Stimulated activated naive B cell treated with anti-CD40 and anti-IgM and Interleukin-4, amounts not matched to agents 10 μg/mL and 1 μg/mL and 100 μg/mL, for 72 hours (primary cell): ENCODE data around the gene IPO7.

Experiments
- ATAC-seq, 2 donors: fragments of 150-1000 bp; cut with Tn5 transposase; replicated peaks; 2 replicates each; pipeline ENCODE4 v1.10.0; 2021; ENCODE audit warnings: moderate library complexity in 1 of 2
- DNase-seq: peaks from one replicate; pipeline ENCODE4 v3.0.0; 2021
- H3K27ac Mint-ChIP-seq: one replicate; pipeline ENCODE4 v1.8.0; 2022; ENCODE audit warnings: mild to moderate bottlenecking, mixed read lengths
- H3K27me3 Mint-ChIP-seq, 2 donors: one replicate each; pipeline ENCODE4 v1.8.0; 2022; ENCODE audit warnings: mixed read lengths in 2 of 2
- H3K36me3 Mint-ChIP-seq, 2 donors: one replicate each; pipeline ENCODE4 v1.8.0; 2022; ENCODE audit warnings: mixed read lengths in 2 of 2, mild to moderate bottlenecking in 1 of 2
- H3K4me1 Mint-ChIP-seq, 2 donors: one replicate each; pipeline ENCODE4 v1.8.0; 2022; ENCODE audit warnings: mixed read lengths in 2 of 2, mild to moderate bottlenecking in 1 of 2
- H3K4me3 Mint-ChIP-seq, 2 donors: one replicate each; pipeline ENCODE4 v1.8.0; 2022; ENCODE audit warnings: mild to moderate bottlenecking in 2 of 2, mixed read lengths in 2 of 2, moderate library complexity in 1 of 2
- H3K9me3 Mint-ChIP-seq, 2 donors: one replicate each; pipeline ENCODE4 v1.8.0; 2022; ENCODE audit warnings: mixed read lengths in 2 of 2, mild to moderate bottlenecking in 1 of 2

The IPO7 gene

DNA sequence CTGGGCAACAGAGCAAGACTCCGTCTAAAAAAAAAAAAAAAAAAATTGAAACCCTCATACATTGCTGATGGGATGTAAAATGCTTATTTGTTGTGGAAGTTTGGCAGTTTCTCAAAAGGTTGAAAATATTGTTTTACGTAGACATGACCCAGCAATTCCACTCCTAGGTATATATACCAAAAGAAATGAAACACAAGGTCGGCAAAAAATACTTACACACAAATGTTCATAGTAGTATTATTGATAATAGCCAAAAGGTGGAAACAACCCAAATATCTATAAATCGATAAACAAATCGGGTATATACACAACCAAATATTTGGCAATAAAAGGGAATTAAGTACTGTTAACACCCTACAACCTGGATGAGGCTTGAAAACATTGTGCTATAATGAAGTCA is 71.3 kb downstream of the IPO7 start:
- Mint-ChIP-seq H3K4me1 (peaks cover 0 to 2% of the 10 kb centered on the region in 2 donors), H3K4me3 (no peak overlapping the region), H3K27ac (no peak overlapping the region), H3K27me3 (no peaks in the 10 kb centered on the region), H3K36me3 (peaks cover 19 to 24% of the 10 kb centered on the region in 2 donors), H3K9me3 (peaks cover 4% of the 10 kb centered on the region in 2 donors)
- no peak for DNase-seq
- no peak for ATAC-seq

GRCh38 chr11:9459667-9460321 is 75.3 kb downstream of the IPO7 start:
- no peaks in the 10 kb centered on the region for H3K27me3 Mint-ChIP-seq
- peak overlapping the region; percentile 99 for H3K27ac Mint-ChIP-seq
- peak overlapping the region; percentile 98 for H3K4me3 Mint-ChIP-seq
- H3K36me3 Mint-ChIP-seq, result peaks cover 13 to 29% of the 10 kb centered on the region in 2 donors
- H3K4me1 Mint-ChIP-seq, result peaks cover 12 to 22% of the 10 kb centered on the region in 2 donors
- DNase-seq (peak; percentile 32), ATAC-seq (no peak)
- H3K9me3 Mint-ChIP-seq, result peaks cover 4% of the 10 kb centered on the region in 2 donors

- H3K36me3 Mint-ChIP-seq, result peaks cover 13 to 29% of the 10 kb centered on the region in 2 donors
- H3K4me1 Mint-ChIP-seq, result peaks cover 12 to 22% of the 10 kb centered on the region in 2 donors
Measured at GRCh38 chr11:9460322-9461062, 76.0 kb downstream of the IPO7 start, which contains the start of gene ZNF143. Gene ZNF143 (plus strand): TSS chr11:9461012. CDS start chr11:9471309, 10,297 bp downstream.

GRCh38 chr11:9461063-9461759 is 76.8 kb downstream of the IPO7 start:
- peak; percentile 70 to 74 for ATAC-seq
- H3K9me3 Mint-ChIP-seq, result peaks cover 4% of the 10 kb centered on the region in 2 donors
- peak; percentile 91 for DNase-seq
- H3K36me3 Mint-ChIP-seq, result peaks cover 13 to 29% of the 10 kb centered on the region in 2 donors
- H3K27me3 Mint-ChIP-seq, result no peaks in the 10 kb centered on the region
- peak overlapping the region; percentile 99 for H3K27ac Mint-ChIP-seq
- H3K4me1 Mint-ChIP-seq, result peaks cover 12 to 22% of the 10 kb centered on the region in 2 donors
- H3K4me3 Mint-ChIP-seq, result peak overlapping the region; percentile 98

More at GRCh38 chr11:9460322-9461062, 76.0 kb downstream of the IPO7 start, which contains the start of gene ZNF143:
- peak within 1 kb of the TSS; percentile 98 for H3K4me3 Mint-ChIP-seq
- H3K27me3 Mint-ChIP-seq, result no peaks in the 10 kb centered on the region
- peak; percentile 87 to 89 for ATAC-seq
- H3K9me3 Mint-ChIP-seq, result peaks cover 4% of the 10 kb centered on the region in 2 donors
- peak; percentile 100 for DNase-seq
- peak within 1 kb of the TSS; percentile 99 for H3K27ac Mint-ChIP-seq

DNA sequence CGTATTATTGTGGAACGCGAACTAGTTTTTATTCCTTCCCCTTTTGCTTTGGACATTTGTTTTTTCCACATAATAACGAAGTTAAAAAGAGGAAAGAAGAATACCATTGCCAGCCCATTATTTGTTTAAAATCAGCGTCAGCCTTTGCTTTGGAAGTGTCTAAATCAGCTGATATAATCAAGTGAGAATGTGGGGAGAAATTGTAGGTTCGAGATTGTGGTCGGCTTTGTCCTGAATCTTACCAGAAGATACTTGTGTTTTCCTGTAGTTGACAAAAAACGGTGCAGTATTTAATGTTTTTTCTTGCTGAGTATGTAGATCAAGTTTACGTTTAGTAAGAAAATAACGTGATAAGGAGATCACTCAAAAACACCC is 77.3 kb downstream of the IPO7 start:
- Mint-ChIP-seq H3K36me3 (peaks cover 13 to 34% of the 10 kb centered on the region in 2 donors), H3K27me3 (no peaks in the 10 kb centered on the region), H3K4me3 (peak overlapping the region; percentile 98), H3K4me1 (peaks cover 14 to 22% of the 10 kb centered on the region in 2 donors), H3K9me3 (peaks cover 4% of the 10 kb centered on the region in 2 donors), H3K27ac (peak overlapping the region; percentile 95)
- ATAC-seq (no peak), DNase-seq (no peak)

GRCh38 chr11:9462172-9462799 is 77.8 kb downstream of the IPO7 start:
- H3K9me3 Mint-ChIP-seq, result peaks cover 4% of the 10 kb centered on the region in 2 donors
- no peaks in the 10 kb centered on the region for H3K27me3 Mint-ChIP-seq
- no peak for ATAC-seq
- H3K36me3 Mint-ChIP-seq, result peaks cover 13 to 37% of the 10 kb centered on the region in 2 donors
- no peak for DNase-seq
- peak overlapping the region; percentile 95 for H3K27ac Mint-ChIP-seq
- H3K4me1 Mint-ChIP-seq, result peaks cover 15 to 22% of the 10 kb centered on the region in 2 donors
- H3K4me3 Mint-ChIP-seq, result peak overlapping the region; percentile 98

DNA sequence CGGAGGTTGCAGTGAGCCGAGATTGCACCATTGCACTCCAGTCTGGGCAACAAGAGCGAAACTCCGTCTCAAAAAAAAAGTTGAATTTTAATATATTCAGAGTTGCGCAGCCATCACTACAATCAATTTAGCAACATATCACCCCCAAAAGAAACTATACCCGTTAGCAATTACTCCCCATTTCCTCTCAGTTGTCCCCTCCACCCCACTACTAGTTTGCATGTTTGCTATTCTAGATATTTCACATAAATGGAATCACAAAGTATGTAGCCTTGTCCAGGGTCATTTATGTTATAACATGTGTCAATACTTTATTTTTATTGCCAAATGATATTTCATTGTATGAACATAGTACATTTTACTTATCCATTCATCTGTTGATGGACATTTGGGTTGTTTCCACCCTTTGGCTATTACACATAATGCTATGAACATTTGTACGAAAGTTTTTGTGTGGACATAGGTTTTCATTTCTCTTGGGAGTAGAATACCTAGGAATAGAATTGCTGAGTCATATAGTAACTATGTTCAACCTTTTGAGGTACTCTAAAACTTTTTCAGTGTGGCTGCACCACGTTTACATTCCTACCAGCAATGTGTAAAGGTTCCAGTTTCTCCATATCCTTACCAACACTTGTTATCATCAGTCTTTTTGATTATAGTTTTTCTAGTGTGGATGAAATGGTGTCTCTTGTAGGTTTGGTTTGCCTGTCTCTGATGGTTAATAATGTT is 78.5 kb downstream of the IPO7 start:
- Mint-ChIP-seq H3K4me3 (peak overlapping the region; percentile 89 to 98), H3K9me3 (peaks cover 4% of the 10 kb centered on the region in 2 donors), H3K27ac (peak overlapping the region; percentile 95), H3K36me3 (peaks cover 15 to 37% of the 10 kb centered on the region in 2 donors), H3K4me1 (peaks cover 17 to 25% of the 10 kb centered on the region in 2 donors), H3K27me3 (no peaks in the 10 kb centered on the region)
- no peak for DNase-seq
- no peak for ATAC-seq

- Mint-ChIP-seq H3K27ac (no peak overlapping the region), H3K27me3 (no peaks in the 10 kb centered on the region), H3K36me3 (peaks cover 24 to 38% of the 10 kb centered on the region in 2 donors), H3K9me3 (no peaks in the 10 kb centered on the region), H3K4me1 (peaks cover 10 to 11% of the 10 kb centered on the region in 2 donors), H3K4me3 (no peak overlapping the region)
- ATAC-seq (no peak), DNase-seq (no peak)
Measured at GRCh38 chr11:9470765-9471164, 86.3 kb downstream of the IPO7 start.

DNA sequence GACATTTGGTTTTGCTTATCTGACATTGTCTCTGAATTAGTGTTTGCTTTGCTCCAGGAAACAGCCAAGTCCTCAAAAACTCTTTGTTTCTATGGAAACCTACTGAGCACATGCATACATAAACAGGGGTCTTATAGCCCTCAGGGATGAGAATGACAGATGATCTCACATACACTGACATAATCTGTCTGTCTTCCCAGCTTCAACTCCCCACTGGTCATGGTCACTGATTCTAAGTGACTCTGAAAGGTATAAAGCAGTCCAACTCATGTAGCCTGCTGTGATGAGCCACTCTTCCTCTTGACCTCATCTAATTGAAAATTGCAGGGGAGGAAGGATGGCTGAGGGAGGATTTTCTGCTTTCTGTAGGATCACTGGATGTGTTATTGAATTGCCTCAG is 89.0 kb downstream of the IPO7 start:
- Mint-ChIP-seq H3K9me3 (no peaks in the 10 kb centered on the region), H3K4me1 (peaks cover 5 to 6% of the 10 kb centered on the region in 2 donors), H3K27ac (no peak overlapping the region), H3K4me3 (no peak overlapping the region), H3K27me3 (no peaks in the 10 kb centered on the region), H3K36me3 (peaks cover 30 to 45% of the 10 kb centered on the region in 2 donors)
- ATAC-seq (no peak), DNase-seq (no peak)

GRCh38 chr11:9479899-9480298 is 95.4 kb downstream of the IPO7 start:
- peak overlapping the region; percentile 76 for H3K27ac Mint-ChIP-seq
- H3K9me3 Mint-ChIP-seq, result no peaks in the 10 kb centered on the region
- no peaks in the 10 kb centered on the region for H3K27me3 Mint-ChIP-seq
- peaks cover 28 to 44% of the 10 kb centered on the region in 2 donors for H3K36me3 Mint-ChIP-seq
- no peak overlapping the region for H3K4me3 Mint-ChIP-seq
- ATAC-seq, result no peak
- no peak for DNase-seq
- peaks cover 4 to 11% of the 10 kb centered on the region in 2 donors for H3K4me1 Mint-ChIP-seq

DNA sequence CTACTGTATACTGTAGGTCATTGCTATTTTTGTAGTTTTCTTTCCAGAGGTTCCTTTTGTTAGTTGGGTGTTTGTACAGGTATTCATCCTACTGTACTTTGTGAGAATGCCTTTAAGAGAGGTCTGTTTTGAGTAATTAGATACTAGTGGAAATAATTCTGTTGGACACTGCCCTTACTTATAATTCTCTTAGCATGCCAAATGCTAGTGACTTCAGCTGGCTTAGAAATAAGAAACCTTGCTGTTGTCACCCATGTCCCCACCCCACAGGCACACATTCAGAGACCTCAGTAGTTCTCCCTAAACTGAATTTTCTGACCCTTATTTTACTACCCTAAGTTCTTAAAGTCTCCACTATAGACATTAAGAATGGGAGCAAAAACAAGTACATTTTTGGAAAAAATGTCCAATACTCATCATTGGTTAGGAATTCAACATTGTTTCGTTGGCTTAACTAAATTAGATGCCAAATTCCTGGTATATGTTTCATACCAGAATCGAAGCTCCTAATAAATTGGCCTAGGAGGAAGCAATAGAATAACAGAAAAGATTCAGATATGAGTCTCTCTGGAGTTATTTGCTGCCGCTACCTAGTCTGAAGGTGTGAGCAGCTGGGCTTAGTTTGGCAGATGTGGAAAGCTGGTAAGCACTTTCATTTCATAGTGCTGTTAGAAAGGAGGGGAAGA is 104.8 kb downstream of the IPO7 start:
- H3K4me3 Mint-ChIP-seq, result no peak overlapping the region
- DNase-seq (no peak), ATAC-seq (no peak)
- H3K36me3 Mint-ChIP-seq, result peaks cover 15 to 43% of the 10 kb centered on the region in 2 donors
- no peak overlapping the region for H3K27ac Mint-ChIP-seq
- H3K27me3 Mint-ChIP-seq, result no peaks in the 10 kb centered on the region
- H3K4me1 Mint-ChIP-seq, result no peaks in the 10 kb centered on the region
- H3K9me3 Mint-ChIP-seq, result no peaks in the 10 kb centered on the region

DNA sequence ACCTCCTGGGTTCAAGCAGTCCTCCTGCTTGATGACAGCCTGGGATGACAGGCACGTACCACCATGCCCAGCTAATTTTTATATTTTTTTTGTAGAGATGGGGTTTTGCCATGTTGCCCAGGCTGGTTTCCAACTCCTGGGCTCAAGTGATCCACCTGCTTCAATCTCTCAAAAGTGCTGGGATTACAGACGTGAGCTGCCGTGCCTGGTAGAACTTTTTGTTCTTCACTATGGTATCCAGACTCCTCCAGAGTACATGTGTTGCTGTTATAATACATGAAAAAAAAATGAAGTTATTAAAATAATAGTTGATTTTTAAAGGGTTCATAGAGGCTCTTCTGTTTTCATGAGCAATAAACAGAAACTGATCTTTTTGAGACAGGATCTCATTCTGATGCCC is 105.9 kb downstream of the IPO7 start:
- no peaks in the 10 kb centered on the region for H3K27me3 Mint-ChIP-seq
- no peak overlapping the region for H3K27ac Mint-ChIP-seq
- H3K36me3 Mint-ChIP-seq, result peaks cover 17 to 40% of the 10 kb centered on the region in 2 donors
- DNase-seq (no peak), ATAC-seq (no peak)
- no peak overlapping the region for H3K4me3 Mint-ChIP-seq
- H3K9me3 Mint-ChIP-seq, result no peaks in the 10 kb centered on the region
- H3K4me1 Mint-ChIP-seq, result no peaks in the 10 kb centered on the region

DNA sequence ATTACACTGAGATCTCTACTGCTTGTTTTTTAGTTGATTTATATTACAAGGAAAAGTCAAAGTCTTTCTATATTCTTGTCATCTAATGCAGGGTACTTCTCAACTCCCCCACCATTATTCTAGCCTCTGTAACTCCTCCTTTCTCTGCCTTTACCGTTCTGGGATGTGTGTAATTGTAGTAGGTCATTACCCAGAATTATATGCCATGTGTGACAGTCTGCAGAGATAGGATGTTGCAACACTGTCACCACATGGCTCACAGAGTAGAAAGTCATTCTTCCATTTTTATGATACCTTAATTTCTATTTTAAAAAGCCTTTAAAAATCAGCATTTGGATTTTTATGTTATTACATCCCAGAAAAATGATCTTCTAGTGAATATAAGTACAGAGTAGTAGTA is 109.0 kb downstream of the IPO7 start:
- H3K4me1 Mint-ChIP-seq, result no peaks in the 10 kb centered on the region
- no peak overlapping the region for H3K27ac Mint-ChIP-seq
- no peak for ATAC-seq
- H3K27me3 Mint-ChIP-seq, result no peaks in the 10 kb centered on the region
- no peak for DNase-seq
- H3K4me3 Mint-ChIP-seq, result no peak overlapping the region
- no peaks in the 10 kb centered on the region for H3K9me3 Mint-ChIP-seq
- peaks cover 25 to 44% of the 10 kb centered on the region in 2 donors for H3K36me3 Mint-ChIP-seq
